Lower lobe of right lung (tissue), 2 donors: Measurements from ENCODE around the gene CDK8. TPM values are rescaled to one million over a fixed set of nuclear protein-coding genes. Genes with fewer than 3 reads are reported as not detected.

Experiments
- ATAC-seq, 2 donors: fragments of 200-7000 bp; cut with Tn5 transposase; one replicate each; pipeline ENCODE4 v1.9.1; 2020 to 2022; ENCODE audit warnings: mild to moderate bottlenecking in 2 of 2, moderate library complexity in 2 of 2
- DNase-seq: peaks from one replicate; pipeline ENCODE4 v3.0.0-alpha.2; 2020
- H3K27ac ChIP-seq: fragments of 200-600 bp; one replicate; pipeline ENCODE4 v1.8.0; 2022
- H3K27me3 ChIP-seq: fragments of 200-600 bp; one replicate; pipeline ENCODE4 v1.8.0; 2022; ENCODE audit warnings: low read depth
- H3K36me3 ChIP-seq: fragments of 200-600 bp; one replicate; pipeline ENCODE4 v1.8.0; 2022; ENCODE audit warnings: mild to moderate bottlenecking
- H3K4me1 ChIP-seq: fragments of 200-600 bp; one replicate; pipeline ENCODE4 v1.8.0; 2022
- H3K4me3 ChIP-seq: fragments of 200-600 bp; one replicate; pipeline ENCODE4 v1.8.0; 2022; ENCODE audit warnings: mild to moderate bottlenecking
- H3K9me3 ChIP-seq: fragments of 200-600 bp; one replicate; pipeline ENCODE4 v1.8.0; 2022
- CTCF ChIP-seq: fragments of 200-600 bp; IDR thresholded peaks from one replicate; pipeline ENCODE4 v1.8.0; 2022; ENCODE audit warnings: antibody characterized with exemption, mild to moderate bottlenecking
- intact Hi-C: fragments of 100-400 bp; cut with DNase I; formaldehyde crosslinking; loops from one replicate; pipeline ENCODE4 v1.11.0; 2022
- total RNA-seq: library from RNA; stranded (reverse); fragmentation: NEBNext Ultra II Directional; extraction: Animal tissue kit (Norgen Biotek cat#: 25700); gene quantifications from one replicate; pipeline ENCODE4 v1.2.1, GENCODE V29; 2021
- donor health status: DM: no; HTN: yes; CAD: no; lungs with severe emphysema.

CDK8 gene
- total RNA-seq, 1 donor from 2014 or later: 10.3 TPM

GRCh38 chr13:26326562-26326961, 72.6 kb downstream of the CDK8 start:
- Histone ChIP-seq H3K27ac (no peak overlapping the region), H3K4me1 (peaks cover 23% of the 10 kb centered on the region), H3K4me3 (no peak overlapping the region), H3K36me3 (no peaks in the 10 kb centered on the region), H3K27me3 (no peaks in the 10 kb centered on the region), H3K9me3 (no peaks in the 10 kb centered on the region)
- no peak for ATAC-seq
- DNase-seq: no peak
- TF ChIP-seq CTCF: no peak
- intact Hi-C loops: no loop called here

GRCh38 chr13:26327940-26328725, 74.2 kb downstream of the CDK8 start:
- no peaks in the 10 kb centered on the region for H3K36me3 ChIP-seq
- intact Hi-C loops: no loop called here
- H3K9me3 ChIP-seq: no peaks in the 10 kb centered on the region
- H3K27me3 ChIP-seq: no peaks in the 10 kb centered on the region
- no peak overlapping the region for H3K27ac ChIP-seq
- ATAC-seq: no peak
- no peak overlapping the region for H3K4me3 ChIP-seq
- no peak for DNase-seq
- TF ChIP-seq CTCF: no peak
- H3K4me1 ChIP-seq: peaks cover 23% of the 10 kb centered on the region

- no peaks in the 10 kb centered on the region for H3K27me3 ChIP-seq
- no peak overlapping the region for H3K4me3 ChIP-seq
- DNase-seq (no peak), ATAC-seq (peak in 1 of 2 donors; percentile 61)
- no peaks in the 10 kb centered on the region for H3K36me3 ChIP-seq
- no peak overlapping the region for H3K27ac ChIP-seq
- H3K4me1 ChIP-seq: no peaks in the 10 kb centered on the region
- intact Hi-C loops: no loop called here
- TF ChIP-seq CTCF: no peak
- H3K9me3 ChIP-seq: no peaks in the 10 kb centered on the region
Observed at GRCh38 chr13:26335158-26335557, 81.2 kb downstream of the CDK8 start.

- Histone ChIP-seq H3K27me3 (no peaks in the 10 kb centered on the region), H3K9me3 (no peaks in the 10 kb centered on the region), H3K4me1 (no peaks in the 10 kb centered on the region), H3K4me3 (no peak overlapping the region), H3K27ac (no peak overlapping the region), H3K36me3 (no peaks in the 10 kb centered on the region)
- no peak for DNase-seq
- TF ChIP-seq CTCF: no peak
- intact Hi-C loops: no loop called here
- ATAC-seq: no peak
Observed at GRCh38 chr13:26340807-26341206, 86.9 kb downstream of the CDK8 start.

- DNase-seq (no peak), ATAC-seq (no peak)
Observed at GRCh38 chr13:26342898-26343297, 89.0 kb downstream of the CDK8 start.

More at GRCh38 chr13:26342898-26343297, 89.0 kb downstream of the CDK8 start:
- TF ChIP-seq CTCF: no peak
- Histone ChIP-seq H3K27me3 (no peaks in the 10 kb centered on the region), H3K36me3 (no peaks in the 10 kb centered on the region), H3K4me1 (no peaks in the 10 kb centered on the region), H3K4me3 (no peak overlapping the region), H3K9me3 (no peaks in the 10 kb centered on the region), H3K27ac (no peak overlapping the region)
- intact Hi-C loops: no loop called here
